ENCODE measurements around the gene EHBP1L1.

The EHBP1L1 gene

DNA sequence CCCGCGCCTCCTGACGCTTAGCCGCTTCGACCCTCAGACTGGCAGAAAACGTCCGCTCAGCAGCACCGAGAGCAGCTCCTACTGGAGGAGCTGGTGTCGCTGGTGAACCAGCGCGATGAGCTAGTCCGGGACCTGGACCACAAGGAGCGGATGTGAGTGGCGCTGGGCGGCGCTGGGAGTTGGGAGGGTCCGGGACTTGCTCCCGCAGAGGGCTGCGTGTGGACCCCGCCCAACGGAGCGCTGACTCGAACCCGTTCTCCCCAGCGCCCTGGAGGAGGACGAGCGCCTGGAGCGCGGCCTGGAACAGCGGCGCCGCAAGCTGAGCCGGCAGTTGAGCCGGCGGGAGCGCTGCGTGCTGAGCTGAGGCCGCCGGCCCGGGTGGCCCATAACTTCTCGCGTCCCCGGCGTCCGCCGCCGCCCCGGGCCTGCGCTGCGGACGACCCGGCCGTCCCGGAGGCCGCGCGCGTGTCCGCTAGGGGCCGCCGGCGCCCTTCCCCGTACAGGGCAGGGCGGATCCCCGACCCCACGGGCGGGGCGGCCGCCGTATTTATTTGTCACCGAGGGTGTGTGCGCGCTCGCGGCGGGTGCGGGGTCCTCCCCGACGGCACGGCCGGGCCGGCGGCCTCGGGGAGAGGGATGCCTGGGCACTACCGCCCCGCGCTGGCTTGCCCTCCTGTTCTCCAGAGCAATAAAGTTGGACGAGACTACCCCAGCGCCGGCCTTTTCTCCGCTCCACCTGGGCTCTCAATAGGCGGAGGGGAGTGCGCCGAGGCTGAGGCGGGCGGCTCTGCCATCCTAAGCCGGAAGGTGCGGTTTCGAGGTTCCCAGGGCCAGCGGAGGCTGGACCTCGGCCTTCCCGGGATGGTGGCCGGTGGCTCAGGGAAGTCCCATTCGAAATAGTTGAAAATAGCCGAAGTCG is 16.3 kb downstream of the EHBP1L1 start:
- TF ChIP-seq, protein P1, sequence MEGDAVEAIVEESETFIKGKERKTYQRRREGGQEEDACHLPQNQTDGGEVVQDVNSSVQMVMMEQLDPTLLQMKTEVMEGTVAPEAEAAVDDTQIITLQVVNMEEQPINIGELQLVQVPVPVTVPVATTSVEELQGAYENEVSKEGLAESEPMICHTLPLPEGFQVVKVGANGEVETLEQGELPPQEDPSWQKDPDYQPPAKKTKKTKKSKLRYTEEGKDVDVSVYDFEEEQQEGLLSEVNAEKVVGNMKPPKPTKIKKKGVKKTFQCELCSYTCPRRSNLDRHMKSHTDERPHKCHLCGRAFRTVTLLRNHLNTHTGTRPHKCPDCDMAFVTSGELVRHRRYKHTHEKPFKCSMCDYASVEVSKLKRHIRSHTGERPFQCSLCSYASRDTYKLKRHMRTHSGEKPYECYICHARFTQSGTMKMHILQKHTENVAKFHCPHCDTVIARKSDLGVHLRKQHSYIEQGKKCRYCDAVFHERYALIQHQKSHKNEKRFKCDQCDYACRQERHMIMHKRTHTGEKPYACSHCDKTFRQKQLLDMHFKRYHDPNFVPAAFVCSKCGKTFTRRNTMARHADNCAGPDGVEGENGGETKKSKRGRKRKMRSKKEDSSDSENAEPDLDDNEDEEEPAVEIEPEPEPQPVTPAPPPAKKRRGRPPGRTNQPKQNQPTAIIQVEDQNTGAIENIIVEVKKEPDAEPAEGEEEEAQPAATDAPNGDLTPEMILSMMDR (IDR thresholded peaks at IDR 0.05; ENCODE audit: low read depth, low read length) = no peak
- no peak for DNase-seq (ENCODE audit: low read depth in 2 of 2)
- no peak overlapping the region for H3K4me3 ChIP-seq (replicated peaks in 1 of 2; ENCODE audit: low read depth in 2 of 2, low read length in 2 of 2)

DNA sequence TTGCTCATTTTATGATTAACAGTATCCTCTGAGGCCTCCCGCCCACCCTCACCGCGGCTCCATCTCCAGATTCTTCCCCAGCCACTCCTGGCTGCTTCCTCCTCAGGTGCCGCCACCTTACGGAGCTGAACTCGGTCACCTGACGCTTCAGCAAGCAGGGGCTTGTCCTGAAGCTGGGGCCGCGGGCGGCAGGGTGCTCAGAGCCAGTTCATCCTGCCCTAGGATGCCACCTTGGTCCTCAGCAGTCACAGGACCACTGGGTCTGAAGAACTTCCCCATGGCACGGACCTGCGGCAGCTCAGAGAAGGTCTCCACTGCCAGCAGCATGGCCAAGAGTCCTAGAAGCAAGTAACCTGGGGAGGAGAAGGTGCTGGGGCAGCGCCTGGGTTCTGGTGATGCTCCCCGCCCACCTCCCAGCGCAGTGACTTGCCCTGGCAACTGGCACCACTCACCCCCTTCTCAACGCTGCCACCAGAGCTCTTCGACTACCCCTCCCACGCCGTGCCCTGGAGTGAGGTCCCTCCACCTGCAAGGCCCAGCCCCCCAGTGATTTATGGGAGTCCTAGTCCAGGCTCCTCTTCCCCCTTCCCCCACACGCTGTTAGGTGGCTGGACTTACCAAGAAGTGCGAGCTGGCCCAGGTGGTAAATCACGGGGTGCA is 17.1 kb downstream of the EHBP1L1 start:
- H3K4me3 ChIP-seq (replicated peaks in 1 of 2; ENCODE audit: low read depth in 2 of 2, low read length in 2 of 2) = no peak overlapping the region
- DNase-seq (ENCODE audit: low read depth in 2 of 2) = no peak
- TF ChIP-seq, protein P1 (IDR thresholded peaks at IDR 0.05; ENCODE audit: low read depth, low read length) = no peak

DNA sequence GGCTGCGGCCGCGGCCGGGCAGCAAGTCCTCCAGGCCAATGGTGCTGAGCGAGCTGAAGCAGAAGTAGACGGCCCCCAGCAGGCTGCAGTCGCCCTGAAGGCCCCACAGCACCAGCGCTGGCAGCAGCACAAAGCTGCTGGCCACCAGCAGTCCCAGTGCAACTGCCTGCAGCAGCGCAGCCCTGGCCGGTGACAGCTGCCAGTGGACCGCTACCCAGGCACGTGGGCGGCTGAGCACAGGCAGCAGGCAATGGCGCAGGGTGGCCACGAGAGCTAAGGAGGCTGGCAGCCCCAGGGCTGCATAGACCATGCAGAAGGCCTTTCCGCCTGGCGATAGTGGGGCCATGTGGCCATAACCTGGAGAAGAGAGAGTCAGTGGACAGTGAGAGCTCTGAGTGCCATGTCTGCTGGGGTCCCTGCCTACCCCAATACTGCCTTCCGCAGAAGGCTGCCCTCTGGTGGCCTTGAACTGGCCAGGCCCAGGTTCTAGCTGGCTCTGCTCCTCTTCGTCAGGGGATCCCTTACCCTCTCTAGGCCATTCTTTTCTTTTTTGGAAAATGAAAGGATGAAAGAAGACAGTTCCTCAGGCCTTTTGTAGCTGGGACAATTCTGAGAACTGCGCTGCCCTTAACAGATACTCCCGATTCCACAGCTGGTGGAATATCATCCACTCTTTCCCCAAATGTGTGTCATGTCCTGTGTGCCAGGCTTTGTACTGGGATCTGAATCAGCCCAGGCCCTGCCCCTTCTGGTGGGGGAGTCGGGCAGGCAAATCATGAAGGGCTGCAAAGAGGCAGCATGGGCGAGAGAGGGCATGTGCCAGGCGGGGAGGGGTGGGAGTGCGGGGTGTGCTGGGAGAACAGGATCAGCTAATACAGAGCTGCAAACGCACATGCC is 17.9 kb downstream of the EHBP1L1 start:
- no peak overlapping the region for H3K4me3 ChIP-seq (replicated peaks in 1 of 2; ENCODE audit: low read depth in 2 of 2, low read length in 2 of 2)
- DNase-seq (ENCODE audit: low read depth in 2 of 2) = peak; percentile 39 to 48
- TF ChIP-seq, protein P1 (IDR thresholded peaks at IDR 0.05; ENCODE audit: low read depth, low read length) = peak; percentile 80

DNA sequence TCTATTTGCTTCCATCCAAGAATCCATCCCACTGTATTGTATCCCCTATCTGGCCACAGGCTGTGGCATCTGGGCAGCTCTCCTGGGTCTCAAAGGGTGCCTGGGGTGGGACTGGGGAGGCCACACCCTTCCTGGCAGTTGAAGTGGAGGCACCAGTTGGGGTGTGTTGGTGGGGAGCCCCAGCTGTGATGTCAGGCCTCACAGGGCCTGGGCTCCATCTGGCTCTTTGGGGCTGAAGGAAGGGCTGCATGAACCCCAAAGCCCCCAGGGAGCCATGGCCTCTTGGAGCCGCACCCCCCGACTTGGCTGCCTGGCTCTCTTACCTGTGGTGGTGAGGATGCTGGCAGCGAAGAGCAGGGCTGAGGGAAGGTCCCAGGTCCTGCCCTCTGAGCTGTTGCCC is 19.3 kb downstream of the EHBP1L1 start:
- no peak overlapping the region for H3K4me3 ChIP-seq (replicated peaks in 1 of 2; ENCODE audit: low read depth in 2 of 2, low read length in 2 of 2)
- DNase-seq (ENCODE audit: low read depth in 2 of 2) = no peak
- TF ChIP-seq, protein P1 (IDR thresholded peaks at IDR 0.05; ENCODE audit: low read depth, low read length) = no peak

DNA sequence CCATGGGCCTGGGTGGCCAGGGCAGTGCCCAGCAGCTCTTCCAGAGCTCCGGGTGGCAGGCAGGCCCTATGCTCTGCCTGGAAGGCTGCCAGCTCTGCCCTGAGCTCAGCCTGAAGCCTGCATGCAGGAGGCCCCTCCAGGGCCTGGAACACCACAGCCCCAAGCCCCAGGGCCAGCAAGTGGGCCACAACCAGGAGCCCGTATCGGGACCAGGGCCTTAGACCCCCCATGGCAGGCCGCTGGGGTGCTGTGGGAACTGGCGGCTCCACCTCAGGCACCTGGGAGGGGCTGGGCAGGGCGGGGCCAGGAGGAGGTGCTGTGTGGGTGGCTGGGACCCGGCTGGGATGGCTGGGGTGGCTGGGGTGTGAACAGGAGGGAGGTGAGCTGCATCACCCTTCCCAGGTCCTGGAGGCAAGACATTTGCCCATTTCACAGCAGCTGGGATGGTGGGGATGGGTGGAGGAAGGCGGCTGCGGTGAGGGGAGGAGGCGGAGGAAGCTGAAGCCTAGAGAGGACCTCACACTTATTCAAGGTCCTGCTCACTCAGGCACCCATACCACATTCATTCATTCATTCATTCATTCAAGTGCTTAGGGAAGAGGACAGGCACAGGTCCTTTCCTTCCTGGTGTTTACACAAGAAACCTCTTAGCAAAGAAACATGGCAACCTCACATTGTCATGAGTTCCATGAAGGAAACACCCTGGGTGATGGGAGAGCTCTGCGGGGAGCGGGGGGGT is 19.9 kb downstream of the EHBP1L1 start, which contains the start of gene KCNK7:
TSS of gene KCNK7 (minus strand) at position 258 of the 739 bp plus-strand sequence. CDS start at position 230, 28 bp downstream.
- no peak within 1 kb of the TSS for H3K4me3 ChIP-seq (replicated peaks in 1 of 2; ENCODE audit: low read depth in 2 of 2, low read length in 2 of 2)
- TF ChIP-seq, protein P1 (IDR thresholded peaks at IDR 0.05; ENCODE audit: low read depth, low read length) = no peak
- peak in 1 of 2 donors; percentile 47 for DNase-seq (ENCODE audit: low read depth in 2 of 2)

DNA sequence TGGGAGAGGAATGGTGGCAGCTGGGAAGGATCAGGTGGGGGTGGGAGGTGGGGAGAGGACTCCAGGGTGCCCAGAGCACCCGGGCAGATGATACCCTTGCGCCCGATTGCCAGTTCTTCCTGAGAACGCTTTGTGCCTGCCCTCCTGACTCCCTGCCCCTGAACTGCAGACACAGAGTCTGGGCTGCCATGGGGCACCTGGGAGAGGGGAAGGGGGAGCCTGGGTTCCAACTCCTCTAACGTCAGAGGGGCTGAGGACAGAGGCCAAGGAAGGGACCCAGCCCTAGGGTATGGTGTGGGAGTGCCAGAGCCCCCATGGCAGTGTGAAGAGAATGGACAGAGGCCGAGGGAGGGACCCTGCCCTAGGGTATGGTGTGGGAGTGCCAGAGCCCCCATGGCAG is 20.7 kb downstream of the EHBP1L1 start:
- no peak overlapping the region for H3K4me3 ChIP-seq (replicated peaks in 1 of 2; ENCODE audit: low read depth in 2 of 2, low read length in 2 of 2)
- TF ChIP-seq, protein P1 (IDR thresholded peaks at IDR 0.05; ENCODE audit: low read depth, low read length) = no peak
- DNase-seq (ENCODE audit: low read depth in 2 of 2) = no peak
